OCI-LY3 (cell line): ENCODE measurements around the gene OR6C2.
"Not testable (repeated sequence)": the region's sequence is repeated elsewhere in the genome, so short reads cannot be mapped to it uniquely, and the experiment has no call there.

Experiments
- H2AFZ ChIP-seq: fragments of 200-600, 300-600 bp; shearing (Covaris generic); 2 replicates; pipeline ENCODE4 v1.6.0; 2014; ENCODE audit warnings: antibody characterized with exemption, low read depth, low read length
- H3K27ac ChIP-seq: fragments of 200-600, 300-600 bp; sonication (generic); 2 replicates; pipeline ENCODE4 v1.5.1; 2014; ENCODE audit warnings: mild to moderate bottlenecking, low read length, moderate library complexity, mixed read lengths
- H3K27me3 ChIP-seq: fragments of 200-600, 300-600 bp; sonication (generic); 2 replicates; pipeline ENCODE4 v1.6.1; 2014; ENCODE audit warnings: low read depth, low read length, mixed read lengths
- H3K36me3 ChIP-seq: fragments of 200-600, 300-600 bp; sonication (generic); replicated peaks from 2 replicates; pipeline ENCODE3; 2014; ENCODE audit warnings: low read depth, low read length, mixed read lengths
- H3K4me1 ChIP-seq: fragments of 300-600, 200-600 bp; sonication (generic); 2 replicates; pipeline ENCODE4 v1.6.1; 2014; ENCODE audit warnings: low read length, mixed read lengths
- H3K4me2 ChIP-seq: fragments of 200-600, 300-600 bp; sonication (generic); 2 replicates; pipeline ENCODE4 v1.6.1; 2014; ENCODE audit warnings: low read length, mixed read lengths
- H3K4me3 ChIP-seq: fragments of 300-600, 200-600 bp; sonication (generic); 2 replicates; pipeline ENCODE4 v1.5.1; 2014; ENCODE audit warnings: antibody characterized with exemption, mild to moderate bottlenecking, low read length, moderate library complexity
- H3K79me2 ChIP-seq: fragments of 300-600, 200-600 bp; shearing (Covaris generic); 2 replicates; pipeline ENCODE4 v1.6.1; 2014; ENCODE audit warnings: mild to moderate bottlenecking, low read length, mixed read lengths
- H3K9ac ChIP-seq: fragments of 300-600, 200-600 bp; shearing (Covaris generic); 2 replicates; pipeline ENCODE4 v1.6.0; 2014; ENCODE audit warnings: mild to moderate bottlenecking, low read length, moderate library complexity
- H3K9me3 ChIP-seq: fragments of 200-600, 300-600 bp; shearing (Covaris generic); 2 replicates; pipeline ENCODE4 v1.6.1; 2014; ENCODE audit warnings: low read length, mixed read lengths; ENCODE audit not compliant: insufficient read depth
- H4K20me1 ChIP-seq: fragments of 200-600, 300-600 bp; sonication (generic); 2 replicates; pipeline ENCODE4 v1.6.1; 2016; ENCODE audit warnings: low read length, mixed read lengths; ENCODE audit not compliant: insufficient read depth
- EZH2phosphoT487 ChIP-seq: fragments of 200-600 bp; shearing (Covaris generic); IDR thresholded peaks from 2 replicates; pipeline ENCODE4 v1.6.1; 2018; ENCODE audit warnings: antibody characterized with exemption, mixed run types, low read depth
- TF ChIP-seq, protein P1 (sequence below): fragments of 200-600, 300-600 bp; sonication (generic); IDR thresholded peaks from 2 replicates; pipeline ENCODE4 v1.5.1; 2014; ENCODE audit warnings: antibody characterized with exemption, low read length, low read depth

Gene OR6C2

DNA sequence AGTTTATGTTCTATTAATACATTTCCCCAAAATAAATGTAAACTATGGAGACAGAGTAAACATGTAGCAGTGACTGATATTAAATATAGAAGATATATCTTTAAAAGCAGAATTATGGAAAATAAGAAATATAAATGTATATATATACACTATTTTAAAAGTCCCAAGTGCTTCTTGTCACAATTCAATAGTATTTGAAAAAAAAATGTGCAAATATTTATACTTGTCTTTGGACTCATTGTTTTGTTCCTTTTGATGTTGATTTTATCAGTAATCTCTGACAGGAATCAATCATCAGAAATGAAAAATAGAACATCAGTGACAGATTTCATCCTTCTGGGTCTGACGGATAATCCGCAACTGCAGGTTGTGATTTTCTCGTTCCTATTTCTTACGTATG is 17.9 kb upstream of the OR6C2 start, which contains the start of gene OR6C76:
Gene OR6C76, plus strand, starts transcription at position 301 of the 400 bp plus-strand sequence. Its CDS starts 0 bp downstream, at position 301.
- no peak within 1 kb of the TSS for H3K4me3 ChIP-seq
- no peaks in the 10 kb centered on the region for H4K20me1 ChIP-seq
- H2AFZ ChIP-seq = no peak within 1 kb of the TSS
- no peaks in the 10 kb centered on the region for H3K9me3 ChIP-seq
- TF ChIP-seq EZH2phosphoT487 = no peak
- TF ChIP-seq, protein P1, sequence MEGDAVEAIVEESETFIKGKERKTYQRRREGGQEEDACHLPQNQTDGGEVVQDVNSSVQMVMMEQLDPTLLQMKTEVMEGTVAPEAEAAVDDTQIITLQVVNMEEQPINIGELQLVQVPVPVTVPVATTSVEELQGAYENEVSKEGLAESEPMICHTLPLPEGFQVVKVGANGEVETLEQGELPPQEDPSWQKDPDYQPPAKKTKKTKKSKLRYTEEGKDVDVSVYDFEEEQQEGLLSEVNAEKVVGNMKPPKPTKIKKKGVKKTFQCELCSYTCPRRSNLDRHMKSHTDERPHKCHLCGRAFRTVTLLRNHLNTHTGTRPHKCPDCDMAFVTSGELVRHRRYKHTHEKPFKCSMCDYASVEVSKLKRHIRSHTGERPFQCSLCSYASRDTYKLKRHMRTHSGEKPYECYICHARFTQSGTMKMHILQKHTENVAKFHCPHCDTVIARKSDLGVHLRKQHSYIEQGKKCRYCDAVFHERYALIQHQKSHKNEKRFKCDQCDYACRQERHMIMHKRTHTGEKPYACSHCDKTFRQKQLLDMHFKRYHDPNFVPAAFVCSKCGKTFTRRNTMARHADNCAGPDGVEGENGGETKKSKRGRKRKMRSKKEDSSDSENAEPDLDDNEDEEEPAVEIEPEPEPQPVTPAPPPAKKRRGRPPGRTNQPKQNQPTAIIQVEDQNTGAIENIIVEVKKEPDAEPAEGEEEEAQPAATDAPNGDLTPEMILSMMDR = no peak
- H3K27ac ChIP-seq = no peak within 1 kb of the TSS
- H3K27me3 ChIP-seq = no peaks in the 10 kb centered on the region
- no peaks in the 10 kb centered on the region for H3K79me2 ChIP-seq
- no peak within 1 kb of the TSS for H3K9ac ChIP-seq
- no peak within 1 kb of the TSS for H3K4me2 ChIP-seq
- no peaks in the 10 kb centered on the region for H3K4me1 ChIP-seq
- no peaks in the 10 kb centered on the region for H3K36me3 ChIP-seq

- Histone ChIP-seq H3K36me3 (no peaks in the 10 kb centered on the region), H3K4me2 (no peak overlapping the region), H3K79me2 (no peaks in the 10 kb centered on the region), H3K27ac (no peak overlapping the region), H3K4me3 (no peak overlapping the region), H3K27me3 (no peaks in the 10 kb centered on the region), H3K4me1 (no peaks in the 10 kb centered on the region), H3K9me3 (no peaks in the 10 kb centered on the region), H2AFZ (no peak overlapping the region), H3K9ac (no peak overlapping the region), H4K20me1 (no peaks in the 10 kb centered on the region)
- TF ChIP-seq EZH2phosphoT487 = no peak
- TF ChIP-seq, protein P1 = no peak
Measured at GRCh38 chr12:55428331-55429243, 15.3 kb upstream of the OR6C2 start.

DNA sequence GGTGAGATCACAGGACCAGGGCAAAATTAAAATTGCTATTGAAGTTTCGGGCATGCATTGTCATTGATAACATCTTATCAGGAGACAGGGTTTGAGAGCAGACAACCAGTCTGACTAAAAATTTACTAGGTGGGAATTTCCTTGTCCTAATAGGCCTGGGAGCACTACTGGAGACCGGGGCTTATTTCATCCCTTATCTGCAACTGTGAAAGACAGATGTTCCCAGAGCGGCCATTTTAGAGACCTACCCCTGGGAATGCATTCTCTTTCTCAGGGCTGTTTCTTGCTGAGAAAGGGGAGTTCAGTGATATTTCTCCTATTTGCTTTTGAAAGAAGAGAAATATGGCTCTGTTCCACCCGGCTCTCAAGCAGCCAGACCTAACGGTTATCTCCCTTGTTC is 2.6 kb upstream of the OR6C2 start:
- not testable (repeated sequence) for H3K4me3 ChIP-seq, H3K4me1 ChIP-seq, H3K9me3 ChIP-seq, H3K36me3 ChIP-seq, H2AFZ ChIP-seq, H3K79me2 ChIP-seq, H4K20me1 ChIP-seq, H3K27ac ChIP-seq, H3K9ac ChIP-seq, H3K27me3 ChIP-seq, H3K4me2 ChIP-seq

DNA sequence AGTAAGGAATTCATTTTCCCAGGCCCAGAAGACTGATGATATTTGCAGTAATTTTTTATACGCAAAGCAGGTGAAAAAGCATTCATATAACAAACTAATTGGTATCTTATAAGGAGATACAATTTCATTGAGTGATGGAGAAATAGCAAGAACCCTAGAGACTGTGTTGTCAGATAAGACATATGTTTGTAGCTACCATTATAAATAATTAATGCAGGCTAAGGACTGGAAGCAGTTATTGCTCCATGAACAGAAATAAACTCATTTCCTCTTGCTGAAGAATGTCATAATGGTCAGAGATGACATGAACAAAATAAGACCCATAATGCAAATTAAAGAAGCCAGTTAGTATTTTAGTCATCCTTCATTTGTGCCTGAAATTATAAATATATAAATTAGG is 1.5 kb downstream of the OR6C2 start:
- peaks cover under 1% of the 10 kb centered on the region; the same call in 1 of the 2 replicates for H3K27me3 ChIP-seq
- no peaks in the 10 kb centered on the region for H3K36me3 ChIP-seq
- no peak overlapping the region for H2AFZ ChIP-seq
- no peak for TF ChIP-seq EZH2phosphoT487
- TF ChIP-seq, protein P1 = no peak
- H4K20me1 ChIP-seq = no peaks in the 10 kb centered on the region
- H3K4me2 ChIP-seq = no peak overlapping the region
- no peak overlapping the region for H3K4me3 ChIP-seq
- no peaks in the 10 kb centered on the region for H3K4me1 ChIP-seq
- no peak overlapping the region for H3K27ac ChIP-seq
- H3K9me3 ChIP-seq = no peaks in the 10 kb centered on the region
- H3K9ac ChIP-seq = no peak overlapping the region
- H3K79me2 ChIP-seq = no peaks in the 10 kb centered on the region
